PFSK-1 (cell line): Measurements from ENCODE around the gene IL1RN.

Experiments
- FOXP2 ChIP-seq: optimal IDR thresholded peaks from 2 replicates; pipeline ENCODE3; 2011; ENCODE audit warnings: borderline replicate concordance, control low read depth, inconsistent platforms; ENCODE audit not compliant: insufficient read depth; ENCODE audit errors: extremely low read length, extremely low read depth
- POLR2AphosphoS5 ChIP-seq: IDR thresholded peaks from 2 replicates; pipeline ENCODE4 v1.6.1; 2012; ENCODE audit warnings: low read depth, mild to moderate bottlenecking, control low read depth, low read length, moderate library complexity
- REST ChIP-seq, 2 experiments: IDR thresholded peaks; 2 replicates each; pipeline versions ENCODE4 v1.6.1 to v1.8.0; 2011 to 2012; ENCODE audit warnings: low read depth in 2 of 2, low read length in 2 of 2, control low read depth in 1 of 2, inconsistent platforms in 1 of 2, mild to moderate bottlenecking in 1 of 2, moderate library complexity in 1 of 2; ENCODE audit not compliant: insufficient read depth in 1 of 2
- SIN3A ChIP-seq: IDR thresholded peaks from 2 replicates; pipeline ENCODE4 v1.6.1; 2012; ENCODE audit warnings: mild to moderate bottlenecking, low read length, moderate library complexity, borderline replicate concordance; ENCODE audit not compliant: insufficient read depth
- TAF1 ChIP-seq: IDR thresholded peaks from 2 replicates; pipeline ENCODE4 v1.6.1; 2012; ENCODE audit warnings: low read length, control low read depth, borderline replicate concordance; ENCODE audit not compliant: insufficient read depth

Gene IL1RN

GRCh38 chr2:113175042-113175628, 47.7 kb downstream of the IL1RN start:
- TF ChIP-seq FOXP2 (no peak), POLR2AphosphoS5 (no peak), REST (IDR thresholded peaks at IDR 0.05; ENCODE audit: insufficient read depth in 1 of 2, low read depth in 2 of 2, low read length in 2 of 2) (no peak), SIN3A (no peak), TAF1 (no peak)

- TF ChIP-seq REST (IDR thresholded peaks at IDR 0.05; ENCODE audit: insufficient read depth in 1 of 2, low read depth in 2 of 2, low read length in 2 of 2), result no peak
- TF ChIP-seq POLR2AphosphoS5, result no peak
- TF ChIP-seq SIN3A, result no peak
- TF ChIP-seq FOXP2, result no peak
- TF ChIP-seq TAF1, result no peak
These were observed 48.6 kb downstream of the IL1RN start for GRCh38 chr2:113175736-113176695.

- no peak for TF ChIP-seq POLR2AphosphoS5
- TF ChIP-seq FOXP2, result no peak
- TF ChIP-seq REST (IDR thresholded peaks at IDR 0.05; ENCODE audit: insufficient read depth in 1 of 2, low read depth in 2 of 2, low read length in 2 of 2), result no peak
- TF ChIP-seq SIN3A, result no peak
- TF ChIP-seq TAF1, result no peak
These were observed 49.4 kb downstream of the IL1RN start for GRCh38 chr2:113176696-113177355.

GRCh38 chr2:113178069-113178746, 50.8 kb downstream of the IL1RN start:
- TF ChIP-seq FOXP2 (no peak), TAF1 (no peak)

GRCh38 chr2:113178891-113179290, 51.5 kb downstream of the IL1RN start:
- TF ChIP-seq TAF1, result no peak
- TF ChIP-seq SIN3A, result no peak
- no peak for TF ChIP-seq POLR2AphosphoS5
- TF ChIP-seq REST (IDR thresholded peaks at IDR 0.05; ENCODE audit: insufficient read depth in 1 of 2, low read depth in 2 of 2, low read length in 2 of 2), result no peak
- no peak for TF ChIP-seq FOXP2
